GM13976 (cell line): Measurements from ENCODE around the gene APEH.

ENCODE experiments used
- DNase-seq: peaks from one replicate; pipeline ENCODE4 v3.0.0; 2012; ENCODE audit warnings: low spot score
- in situ Hi-C: fragments of 300-500 bp; cut with MboI; formaldehyde crosslinking; loops from one replicate; pipeline ENCODE4 v1.12.0; 2022; ENCODE audit warnings: low sequenced_read_pairs, mixed read lengths, inconsistent platforms; ENCODE audit not compliant: unreplicated experiment
- TF ChIP-seq, protein P1 (sequence below): IDR thresholded peaks from 2 replicates; pipeline ENCODE4 v1.5.1; 2012; ENCODE audit warnings: borderline replicate concordance, mild to moderate bottlenecking; ENCODE audit not compliant: insufficient read depth; ENCODE audit errors: extremely low read depth, missing control alignments, control extremely low read depth

APEH gene

GRCh38 chr3:49725906-49726681, 51.9 kb downstream of the APEH start:
- in situ Hi-C loops = no loop called here
- DNase-seq = peak; percentile 15
- TF ChIP-seq, protein P1, sequence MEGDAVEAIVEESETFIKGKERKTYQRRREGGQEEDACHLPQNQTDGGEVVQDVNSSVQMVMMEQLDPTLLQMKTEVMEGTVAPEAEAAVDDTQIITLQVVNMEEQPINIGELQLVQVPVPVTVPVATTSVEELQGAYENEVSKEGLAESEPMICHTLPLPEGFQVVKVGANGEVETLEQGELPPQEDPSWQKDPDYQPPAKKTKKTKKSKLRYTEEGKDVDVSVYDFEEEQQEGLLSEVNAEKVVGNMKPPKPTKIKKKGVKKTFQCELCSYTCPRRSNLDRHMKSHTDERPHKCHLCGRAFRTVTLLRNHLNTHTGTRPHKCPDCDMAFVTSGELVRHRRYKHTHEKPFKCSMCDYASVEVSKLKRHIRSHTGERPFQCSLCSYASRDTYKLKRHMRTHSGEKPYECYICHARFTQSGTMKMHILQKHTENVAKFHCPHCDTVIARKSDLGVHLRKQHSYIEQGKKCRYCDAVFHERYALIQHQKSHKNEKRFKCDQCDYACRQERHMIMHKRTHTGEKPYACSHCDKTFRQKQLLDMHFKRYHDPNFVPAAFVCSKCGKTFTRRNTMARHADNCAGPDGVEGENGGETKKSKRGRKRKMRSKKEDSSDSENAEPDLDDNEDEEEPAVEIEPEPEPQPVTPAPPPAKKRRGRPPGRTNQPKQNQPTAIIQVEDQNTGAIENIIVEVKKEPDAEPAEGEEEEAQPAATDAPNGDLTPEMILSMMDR = no peak

DNA sequence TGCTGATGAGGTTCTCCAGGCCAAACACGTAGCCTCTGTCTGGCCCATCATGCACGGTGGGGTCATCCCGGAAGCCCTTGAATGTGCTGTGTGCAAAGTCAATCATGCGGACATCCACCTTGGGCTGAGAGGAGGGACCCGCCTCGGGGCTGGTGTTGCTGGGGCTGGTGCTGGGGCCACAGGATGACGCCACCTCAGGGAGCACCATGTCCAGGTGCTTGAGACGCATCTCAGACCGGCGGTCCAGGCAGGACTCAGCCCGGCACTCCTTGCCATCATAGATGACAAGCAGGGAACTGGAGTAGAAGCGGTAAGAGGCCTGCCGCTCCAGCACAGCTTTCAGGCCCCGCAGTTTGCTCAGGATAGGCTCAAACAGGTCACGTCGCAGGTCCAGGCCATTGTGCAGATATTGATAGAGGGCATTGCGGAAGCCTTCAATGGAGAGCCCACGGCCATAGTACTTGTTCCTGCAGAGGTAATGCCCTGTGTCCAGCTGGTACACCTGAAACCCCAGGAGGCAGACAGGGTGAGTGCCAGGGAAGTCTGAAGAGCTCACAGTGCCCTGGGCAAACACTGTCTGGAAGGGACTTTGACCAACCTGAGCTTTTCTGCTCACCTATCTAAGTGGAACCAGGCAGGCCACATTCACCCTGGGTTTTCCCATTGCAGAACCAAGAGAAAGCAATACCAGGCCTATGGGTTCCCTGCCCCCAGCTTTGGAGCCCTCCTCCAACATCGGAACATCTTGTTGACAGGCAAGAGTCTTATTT, 53.2 kb downstream of the APEH start:
- DNase-seq = peak; percentile 61
- TF ChIP-seq, protein P1 = no peak
- in situ Hi-C loops = no loop called here

DNA sequence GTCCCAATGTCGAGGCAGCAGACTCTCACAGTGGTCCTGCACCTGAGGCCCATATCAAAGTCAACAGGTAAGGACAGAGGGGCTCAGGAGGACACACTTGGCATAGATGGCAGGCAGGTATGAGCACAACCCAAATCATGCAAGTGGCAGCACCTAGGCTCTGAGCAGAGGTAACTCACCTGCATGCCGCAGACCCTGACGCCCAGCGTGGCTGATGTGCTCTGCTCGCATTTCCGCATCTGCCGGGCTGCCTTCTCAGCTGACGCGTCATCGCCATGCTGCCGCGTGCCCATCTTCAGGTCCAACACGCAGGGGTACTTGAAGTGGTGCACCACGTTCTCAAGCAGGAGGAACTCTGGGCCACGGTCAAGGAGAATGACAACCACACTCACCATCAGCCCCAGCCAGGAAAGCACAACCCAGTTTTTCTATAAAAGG, 53.8 kb downstream of the APEH start:
- TF ChIP-seq, protein P1 = no peak
- no peak for DNase-seq
- in situ Hi-C loops = no loop called here

DNA sequence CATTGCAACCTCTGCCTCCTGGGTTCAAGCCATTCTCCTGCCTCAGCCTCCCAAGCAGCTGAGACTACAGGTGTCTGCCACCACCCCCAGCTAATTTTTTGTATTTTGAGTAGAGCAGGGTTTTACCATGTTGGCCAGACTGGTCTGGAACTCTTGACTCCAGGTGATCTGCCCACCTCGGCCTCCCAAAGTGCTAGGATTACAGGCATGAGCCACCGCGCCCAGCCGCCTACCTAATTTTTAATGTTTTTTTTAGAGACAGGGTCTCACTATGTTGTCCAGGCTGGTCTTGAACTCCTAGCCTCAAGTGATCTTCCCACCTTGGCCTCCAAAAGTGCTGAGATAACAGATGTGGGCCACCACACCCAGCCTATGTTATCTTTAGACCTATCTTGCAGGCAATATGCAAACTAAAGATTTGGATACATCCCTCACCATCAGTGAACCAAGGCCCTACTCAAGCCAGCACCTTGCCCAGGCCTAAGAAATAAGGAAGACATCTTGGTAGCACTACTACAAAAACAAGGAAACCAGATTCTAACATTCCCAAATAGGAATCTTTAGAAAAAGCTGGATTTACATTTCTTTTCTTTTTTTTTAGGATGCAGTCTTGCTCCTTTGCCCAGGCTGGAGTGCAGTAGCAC, 55.9 kb downstream of the APEH start:
- no peak for DNase-seq
- TF ChIP-seq, protein P1 = no peak
- in situ Hi-C loops = no loop called here

DNA sequence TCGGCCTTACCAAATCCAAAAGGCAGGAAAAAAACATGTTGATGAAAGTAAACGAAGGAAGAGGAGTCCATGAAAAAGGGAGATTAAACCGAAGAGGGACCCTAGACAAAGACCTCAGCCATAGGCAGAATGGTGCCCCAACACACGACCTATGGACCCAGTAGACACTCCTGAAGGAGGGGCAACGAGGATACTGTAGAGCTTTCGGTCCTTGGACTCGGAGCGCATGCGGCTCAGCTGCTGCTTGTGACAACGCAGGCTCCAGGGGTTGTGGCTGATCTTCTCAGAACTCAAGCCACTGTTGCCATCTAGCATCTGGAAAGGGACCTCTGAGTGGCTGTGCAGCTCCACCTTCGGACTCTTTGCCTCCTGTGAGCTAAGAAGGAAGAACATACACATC, 58.4 kb downstream of the APEH start:
- in situ Hi-C loops = no loop called here
- no peak for DNase-seq
- TF ChIP-seq, protein P1 = no peak

GRCh38 chr3:49733551-49733950, 59.4 kb downstream of the APEH start:
- in situ Hi-C loops = no loop called here
- TF ChIP-seq, protein P1 = no peak
- DNase-seq = no peak
